Activated T-helper 1 cell treated with anti-CD3 and anti-CD28 coated beads, Interleukin-12 subunit alpha, Interleukin-12 subunit beta, Interleukin-2, Interleukin-4 antibody, amounts not matched to agents 30 ng/mL and 10 ng/mL and 1 ng/mL, durations not matched to agents 14 hours and 24 hours and 36 hours (primary cell): ENCODE results near the gene PPP4R1. TPM values are rescaled to one million over a fixed set of nuclear protein-coding genes. Genes with fewer than 3 reads are reported as not detected.

Experiments used
- DNase-seq: peaks from one replicate; pipeline ENCODE4 v3.0.0; 2021; ENCODE audit warnings: low spot score
- H3K27ac Mint-ChIP-seq: one replicate; pipeline ENCODE4 v1.8.0; 2021; ENCODE audit warnings: mild to moderate bottlenecking, mixed read lengths
- H3K27me3 Mint-ChIP-seq: one replicate; pipeline ENCODE4 v1.8.0; 2022; ENCODE audit warnings: mild to moderate bottlenecking, moderate library complexity, mixed read lengths; ENCODE audit not compliant: insufficient read depth
- H3K36me3 Mint-ChIP-seq: one replicate; pipeline ENCODE4 v1.8.0; 2021; ENCODE audit warnings: low read depth, mixed read lengths
- H3K4me1 Mint-ChIP-seq: one replicate; pipeline ENCODE4 v1.8.0; 2021; ENCODE audit warnings: low read depth, mixed read lengths
- H3K4me3 Mint-ChIP-seq: one replicate; pipeline ENCODE4 v1.8.0; 2021; ENCODE audit warnings: mild to moderate bottlenecking, moderate library complexity, mixed read lengths
- H3K9me3 Mint-ChIP-seq: one replicate; pipeline ENCODE4 v1.8.0; 2021; ENCODE audit warnings: mixed read lengths
- intact Hi-C: fragments of 100-400 bp; cut with micrococcal nuclease; formaldehyde crosslinking; loops from one replicate; pipeline ENCODE4 v1.15.1; 2024
- total RNA-seq: library from RNA; stranded (reverse); gene quantifications from 2 replicates; pipeline ENCODE4 v1.2.3, GENCODE V29; 2022

The PPP4R1 gene
- total RNA-seq, 1 donor from 2014 or later: 49.5 TPM

DNA sequence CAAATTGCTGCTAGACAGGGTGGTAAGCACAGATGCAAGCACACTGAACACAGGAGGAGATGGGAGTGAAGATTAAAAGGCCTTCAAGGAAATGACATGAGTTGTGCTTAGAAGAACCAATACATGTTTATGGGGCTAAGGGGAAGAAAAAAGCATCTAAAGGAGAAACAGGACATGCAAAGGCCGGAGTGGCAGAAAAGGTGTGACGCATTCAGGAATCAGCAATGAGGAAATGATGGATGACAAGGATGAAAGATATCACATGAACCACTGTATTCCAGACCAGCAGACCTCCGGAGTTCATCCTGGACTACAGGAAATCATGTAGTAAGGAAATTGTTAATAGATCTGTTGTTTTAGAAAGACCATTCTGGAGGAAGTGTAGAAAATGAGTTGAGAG is 42.8 kb downstream of the PPP4R1 start:
- no peak overlapping the region for H3K4me3 Mint-ChIP-seq
- H3K27ac Mint-ChIP-seq: no peak overlapping the region
- peaks cover 29% of the 10 kb centered on the region for H3K36me3 Mint-ChIP-seq
- H3K27me3 Mint-ChIP-seq: no peaks in the 10 kb centered on the region
- intact Hi-C loops: no loop called here
- H3K9me3 Mint-ChIP-seq: no peaks in the 10 kb centered on the region
- no peaks in the 10 kb centered on the region for H3K4me1 Mint-ChIP-seq
- no peak for DNase-seq

DNA sequence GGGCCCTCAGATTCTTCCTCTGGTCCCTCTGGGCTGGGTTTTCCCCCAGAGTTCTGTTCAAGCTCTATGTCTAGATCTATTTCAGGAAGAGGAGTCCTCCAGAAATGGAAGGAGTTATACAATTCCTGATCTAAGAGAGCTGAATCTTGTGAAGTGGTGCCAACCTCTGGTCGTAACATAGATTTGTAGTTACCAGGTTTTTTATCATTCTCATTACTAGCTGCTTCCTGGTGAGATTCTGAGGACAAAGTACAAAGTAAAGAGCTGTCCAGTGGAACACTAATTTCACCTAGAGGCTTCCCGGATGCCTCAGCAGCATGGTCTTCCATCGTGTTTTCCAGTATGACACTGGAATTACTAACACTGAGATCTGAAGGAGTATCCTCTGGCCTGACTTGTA is 44.1 kb downstream of the PPP4R1 start:
- DNase-seq: no peak
- Mint-ChIP-seq H3K9me3 (no peaks in the 10 kb centered on the region), H3K4me3 (no peak overlapping the region), H3K27me3 (no peaks in the 10 kb centered on the region), H3K36me3 (peaks cover 22% of the 10 kb centered on the region), H3K27ac (no peak overlapping the region), H3K4me1 (no peaks in the 10 kb centered on the region)
- intact Hi-C loops: no loop called here

DNA sequence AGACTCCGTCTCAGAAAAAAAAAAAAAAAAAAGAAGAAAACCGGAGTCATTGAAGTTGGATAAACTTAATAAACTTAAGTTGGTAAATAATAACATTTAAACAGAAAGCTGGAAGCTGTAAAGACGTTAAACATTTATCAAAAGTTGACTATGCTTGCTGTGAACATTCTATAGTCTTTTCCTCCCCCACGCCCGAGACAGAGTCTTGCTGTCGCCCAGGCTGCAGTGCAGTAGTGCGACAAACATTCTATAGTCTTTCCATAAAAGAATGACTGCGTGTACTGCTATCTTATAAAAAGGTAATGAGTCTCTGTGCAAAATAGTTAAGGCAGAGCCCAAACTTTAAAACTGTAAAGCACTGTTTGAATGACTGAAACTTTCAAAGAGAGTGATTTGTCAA is 45.2 kb downstream of the PPP4R1 start:
- H3K4me3 Mint-ChIP-seq: no peak overlapping the region
- H3K27ac Mint-ChIP-seq: no peak overlapping the region
- DNase-seq: no peak
- no peaks in the 10 kb centered on the region for H3K27me3 Mint-ChIP-seq
- H3K36me3 Mint-ChIP-seq: peaks cover 22% of the 10 kb centered on the region
- intact Hi-C loops: no loop called here
- H3K4me1 Mint-ChIP-seq: no peaks in the 10 kb centered on the region
- no peaks in the 10 kb centered on the region for H3K9me3 Mint-ChIP-seq

DNA sequence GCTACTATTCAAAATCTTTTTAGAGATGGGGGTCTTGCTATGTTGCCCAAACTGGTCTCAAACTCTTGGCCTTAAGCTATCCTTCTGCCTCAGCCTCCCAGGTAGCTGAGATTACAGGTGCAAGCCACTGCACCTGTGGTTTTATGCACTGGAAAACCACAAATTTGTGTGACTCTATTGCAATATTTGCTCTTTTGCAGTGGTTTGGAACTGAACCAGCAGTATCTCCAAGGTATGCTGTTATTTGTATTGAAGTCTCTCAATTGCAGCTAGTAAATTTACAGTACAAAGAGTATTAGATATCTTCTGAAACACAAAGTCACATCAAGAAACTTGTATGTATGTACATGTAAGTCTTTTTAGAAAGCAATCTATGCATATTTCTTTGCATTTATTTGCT is 46.2 kb downstream of the PPP4R1 start:
- Mint-ChIP-seq H3K36me3 (peaks cover 22% of the 10 kb centered on the region), H3K9me3 (no peaks in the 10 kb centered on the region), H3K27me3 (no peaks in the 10 kb centered on the region), H3K4me3 (no peak overlapping the region), H3K4me1 (no peaks in the 10 kb centered on the region), H3K27ac (no peak overlapping the region)
- intact Hi-C loops: no loop called here
- DNase-seq: no peak

DNA sequence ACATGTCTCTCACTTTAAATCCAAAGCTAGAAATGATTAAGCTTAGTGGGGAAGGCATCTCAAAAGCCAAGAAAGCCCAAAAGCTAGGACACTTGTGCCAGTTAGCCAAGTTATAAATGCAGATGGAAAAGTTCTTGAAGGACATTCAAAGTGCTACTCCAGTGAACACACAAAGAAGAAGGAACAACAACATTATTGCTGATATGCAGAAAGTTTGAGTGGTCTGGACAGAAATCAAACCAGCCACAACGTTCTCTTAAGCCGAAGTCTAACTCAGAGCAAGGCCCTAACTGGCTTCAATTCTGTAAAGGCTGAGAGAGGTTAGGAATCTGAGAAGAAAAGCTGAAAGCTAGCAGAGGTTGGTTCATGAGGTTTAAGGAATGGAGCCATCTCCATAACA is 49.0 kb downstream of the PPP4R1 start:
- Mint-ChIP-seq H3K27me3 (no peaks in the 10 kb centered on the region), H3K4me3 (no peak overlapping the region), H3K27ac (no peak overlapping the region), H3K9me3 (no peaks in the 10 kb centered on the region), H3K4me1 (no peaks in the 10 kb centered on the region), H3K36me3 (peaks cover 24% of the 10 kb centered on the region)
- intact Hi-C loops: no loop called here
- DNase-seq: no peak

DNA sequence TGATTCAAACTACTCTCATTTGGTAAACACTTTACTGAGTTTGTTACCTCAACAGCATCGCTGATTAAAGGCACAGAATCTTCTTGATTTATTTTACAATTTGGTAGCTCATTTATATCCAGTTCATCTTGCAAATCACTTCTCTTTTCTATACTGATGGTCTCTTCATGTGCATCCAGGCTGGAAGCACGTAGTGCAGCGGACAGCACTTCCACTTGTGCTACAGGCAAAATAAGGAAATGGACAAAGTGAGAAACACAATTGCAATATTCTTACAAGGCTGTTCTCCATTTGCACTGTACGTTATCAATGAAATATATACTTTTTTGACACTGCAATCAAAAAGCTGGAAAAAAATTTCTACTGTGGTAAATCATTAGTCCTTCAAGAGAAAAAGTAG is 51.0 kb downstream of the PPP4R1 start:
- intact Hi-C loops: no loop called here
- no peaks in the 10 kb centered on the region for H3K4me1 Mint-ChIP-seq
- DNase-seq: no peak
- H3K27ac Mint-ChIP-seq: no peak overlapping the region
- peaks cover 26% of the 10 kb centered on the region for H3K36me3 Mint-ChIP-seq
- H3K27me3 Mint-ChIP-seq: no peaks in the 10 kb centered on the region
- H3K9me3 Mint-ChIP-seq: no peaks in the 10 kb centered on the region
- H3K4me3 Mint-ChIP-seq: no peak overlapping the region

DNA sequence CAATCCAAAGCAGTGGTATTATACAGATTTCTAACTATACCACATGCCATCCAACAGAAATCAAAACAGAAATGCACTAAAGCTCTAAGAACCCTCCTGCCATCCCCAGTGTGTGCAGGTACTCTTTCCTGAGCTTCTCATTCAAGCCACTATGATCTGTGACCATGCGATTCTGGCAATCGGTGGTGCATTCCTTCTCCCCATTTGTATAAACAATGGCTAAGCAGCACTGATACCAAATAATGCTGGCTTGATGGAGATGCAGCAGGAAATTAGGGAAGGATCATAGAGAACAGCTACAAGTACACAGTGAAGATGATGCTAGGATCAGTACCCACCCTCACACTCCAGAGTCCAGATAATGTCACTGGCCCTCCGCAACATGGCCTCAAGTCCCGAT is 51.8 kb downstream of the PPP4R1 start:
- peaks cover 31% of the 10 kb centered on the region for H3K36me3 Mint-ChIP-seq
- no peaks in the 10 kb centered on the region for H3K9me3 Mint-ChIP-seq
- H3K4me1 Mint-ChIP-seq: no peaks in the 10 kb centered on the region
- H3K27ac Mint-ChIP-seq: no peak overlapping the region
- no peak overlapping the region for H3K4me3 Mint-ChIP-seq
- DNase-seq: no peak
- no peaks in the 10 kb centered on the region for H3K27me3 Mint-ChIP-seq
- intact Hi-C loops: no loop called here

DNA sequence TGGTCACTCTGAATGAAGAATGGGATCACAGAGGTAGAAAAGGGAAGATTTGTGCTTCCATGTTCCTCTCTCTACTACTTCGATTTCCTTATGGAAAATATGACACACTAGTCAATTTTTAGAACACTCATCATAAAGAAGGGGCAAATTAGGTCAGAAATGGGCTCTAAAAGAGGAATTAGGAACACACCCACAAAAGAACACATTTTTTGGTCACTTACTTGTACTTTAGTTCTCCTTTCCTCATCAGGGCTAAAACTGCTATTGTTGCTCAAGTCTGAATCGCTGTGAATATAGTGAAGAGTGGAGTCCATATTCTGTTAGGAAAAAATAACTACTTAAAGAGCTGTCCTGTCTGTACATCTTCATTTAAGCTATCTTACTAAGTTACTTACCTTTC is 52.6 kb downstream of the PPP4R1 start:
- no peaks in the 10 kb centered on the region for H3K9me3 Mint-ChIP-seq
- no peaks in the 10 kb centered on the region for H3K27me3 Mint-ChIP-seq
- intact Hi-C loops: no loop called here
- DNase-seq: no peak
- peaks cover 32% of the 10 kb centered on the region for H3K36me3 Mint-ChIP-seq
- no peaks in the 10 kb centered on the region for H3K4me1 Mint-ChIP-seq
- H3K27ac Mint-ChIP-seq: no peak overlapping the region
- no peak overlapping the region for H3K4me3 Mint-ChIP-seq

DNA sequence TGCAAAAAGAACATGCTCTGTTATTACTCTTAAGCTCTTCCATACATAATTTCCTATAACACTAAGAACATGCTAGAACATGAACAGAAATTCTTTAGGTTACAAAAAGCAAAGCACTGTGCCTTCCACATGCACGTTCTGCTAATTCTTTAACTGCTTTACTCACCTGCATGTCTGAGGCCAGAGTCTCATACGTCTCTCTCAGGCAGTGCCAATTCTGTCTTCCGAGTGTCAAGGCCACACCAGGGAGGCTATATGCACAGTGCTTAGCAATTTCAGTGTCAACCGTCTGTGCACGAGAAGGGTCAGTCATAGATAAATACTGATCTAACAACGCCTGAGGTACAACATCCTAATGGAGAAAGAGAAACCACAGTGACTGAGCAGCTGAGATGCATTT is 55.1 kb downstream of the PPP4R1 start:
- intact Hi-C loops: no loop called here
- Mint-ChIP-seq H3K4me3 (no peak overlapping the region), H3K27ac (no peak overlapping the region), H3K36me3 (peaks cover 41% of the 10 kb centered on the region), H3K27me3 (no peaks in the 10 kb centered on the region), H3K9me3 (no peaks in the 10 kb centered on the region), H3K4me1 (no peaks in the 10 kb centered on the region)
- DNase-seq: no peak

DNA sequence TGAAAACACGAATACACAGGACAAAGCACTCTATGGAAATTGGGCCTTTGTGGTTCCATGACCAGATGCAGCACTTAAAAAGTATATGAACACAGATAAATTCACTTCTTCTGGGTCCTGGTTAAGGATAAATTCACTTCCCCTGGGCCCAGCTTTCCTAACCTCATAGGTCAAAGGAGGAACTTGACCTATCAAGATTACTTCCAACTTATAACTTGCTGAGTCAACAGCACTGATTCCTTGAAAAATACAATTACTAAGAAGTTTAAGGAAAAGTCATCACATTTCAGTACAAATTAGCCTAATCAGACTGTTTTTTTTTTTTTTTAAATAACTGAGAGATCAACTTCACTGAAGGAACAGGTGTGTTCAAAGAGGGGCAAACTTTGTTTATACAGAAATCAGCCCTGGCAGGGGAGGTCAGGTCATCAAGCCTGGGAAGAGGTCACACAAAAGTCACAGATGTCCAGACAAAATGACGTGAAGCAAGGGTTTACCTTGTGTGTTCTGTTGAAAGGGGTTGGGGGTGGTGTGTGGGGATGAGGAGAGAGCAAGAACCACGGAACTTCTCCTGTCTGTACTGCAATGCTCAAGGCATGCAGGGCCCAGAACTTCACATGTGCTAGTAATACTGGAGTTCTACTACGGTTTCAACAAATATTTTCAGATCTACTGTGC is 55.8 kb downstream of the PPP4R1 start:
- Mint-ChIP-seq H3K4me1 (no peaks in the 10 kb centered on the region), H3K27me3 (no peaks in the 10 kb centered on the region), H3K4me3 (no peak overlapping the region), H3K36me3 (peaks cover 44% of the 10 kb centered on the region), H3K27ac (no peak overlapping the region), H3K9me3 (no peaks in the 10 kb centered on the region)
- intact Hi-C loops: no loop called here
- DNase-seq: no peak

DNA sequence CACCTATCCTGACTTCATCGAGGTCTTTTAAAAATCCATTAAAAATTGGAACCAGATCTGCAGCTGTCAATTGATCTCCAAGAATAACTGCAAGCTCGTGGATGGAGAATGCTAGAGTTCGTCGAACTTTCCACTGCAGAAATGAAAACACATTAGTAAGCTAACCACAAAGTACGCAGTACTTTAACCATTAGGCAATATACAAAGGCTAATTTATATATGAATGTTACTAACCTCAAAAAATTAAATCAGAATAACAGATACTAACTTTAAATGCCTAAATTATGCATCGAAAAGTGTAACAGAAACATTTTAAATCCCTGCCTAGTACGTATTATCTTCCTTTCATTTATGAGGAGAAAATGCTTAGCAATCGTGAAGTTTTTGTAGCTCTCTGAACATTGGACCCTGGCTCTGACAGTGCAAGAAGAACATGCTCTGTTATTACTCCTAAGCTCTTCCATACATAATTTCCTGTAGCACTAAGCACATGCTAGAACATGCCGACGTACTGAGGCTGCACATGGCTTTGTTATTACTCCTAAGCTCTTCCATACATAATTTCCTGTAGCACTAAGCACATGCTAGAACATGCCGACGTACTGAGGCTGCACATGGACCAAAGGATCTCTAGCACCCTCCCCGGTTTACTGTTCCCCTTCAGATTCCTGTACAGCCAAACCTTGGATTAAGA is 57.0 kb downstream of the PPP4R1 start:
- H3K4me1 Mint-ChIP-seq: no peaks in the 10 kb centered on the region
- no peaks in the 10 kb centered on the region for H3K9me3 Mint-ChIP-seq
- intact Hi-C loops: no loop called here
- peaks cover 46% of the 10 kb centered on the region for H3K36me3 Mint-ChIP-seq
- H3K27ac Mint-ChIP-seq: no peak overlapping the region
- H3K27me3 Mint-ChIP-seq: no peaks in the 10 kb centered on the region
- no peak overlapping the region for H3K4me3 Mint-ChIP-seq
- no peak for DNase-seq

DNA sequence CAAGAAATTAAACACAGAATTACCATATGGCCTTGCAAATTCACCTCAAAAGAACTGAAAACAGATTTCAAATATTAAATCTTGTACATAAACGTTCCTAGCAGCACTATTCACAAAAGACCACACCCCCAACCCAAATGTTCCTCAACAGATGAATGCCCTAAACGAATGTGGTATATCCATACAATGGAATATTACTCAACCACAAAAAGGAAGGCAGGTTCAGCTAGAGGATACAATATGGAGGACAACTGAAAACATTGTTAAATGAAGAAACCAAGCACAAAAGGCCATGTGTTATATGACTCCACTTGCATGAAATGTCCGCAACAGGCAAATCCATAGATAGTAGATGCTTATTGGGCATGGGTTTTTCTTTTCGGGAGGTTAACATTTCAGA is 61.7 kb downstream of the PPP4R1 start:
- DNase-seq: no peak
- Mint-ChIP-seq H3K27me3 (no peaks in the 10 kb centered on the region), H3K4me3 (no peak overlapping the region), H3K27ac (no peak overlapping the region), H3K4me1 (no peaks in the 10 kb centered on the region), H3K36me3 (peaks cover 49% of the 10 kb centered on the region), H3K9me3 (no peaks in the 10 kb centered on the region)
- intact Hi-C loops: no loop called here

DNA sequence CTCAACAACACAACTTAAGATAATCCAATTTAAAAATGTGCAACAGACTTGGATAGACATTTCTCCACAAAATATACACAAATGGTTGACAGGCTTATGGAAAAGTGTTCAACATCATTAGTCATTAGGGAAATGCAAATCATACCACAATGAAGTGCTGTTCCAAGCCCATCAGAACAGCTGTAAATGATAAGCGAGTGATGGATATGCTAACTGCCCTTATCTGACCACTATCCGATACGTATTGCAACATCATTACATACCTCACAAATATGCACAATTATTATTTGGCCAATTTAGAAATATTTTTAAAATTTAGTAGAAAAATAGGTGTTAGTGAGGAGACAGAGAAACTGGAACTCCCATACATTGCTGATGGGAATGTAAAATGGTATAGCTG is 62.2 kb downstream of the PPP4R1 start:
- no peaks in the 10 kb centered on the region for H3K27me3 Mint-ChIP-seq
- peaks cover 50% of the 10 kb centered on the region for H3K36me3 Mint-ChIP-seq
- intact Hi-C loops: no loop called here
- no peaks in the 10 kb centered on the region for H3K4me1 Mint-ChIP-seq
- no peak overlapping the region for H3K27ac Mint-ChIP-seq
- no peaks in the 10 kb centered on the region for H3K9me3 Mint-ChIP-seq
- H3K4me3 Mint-ChIP-seq: no peak overlapping the region
- no peak for DNase-seq

DNA sequence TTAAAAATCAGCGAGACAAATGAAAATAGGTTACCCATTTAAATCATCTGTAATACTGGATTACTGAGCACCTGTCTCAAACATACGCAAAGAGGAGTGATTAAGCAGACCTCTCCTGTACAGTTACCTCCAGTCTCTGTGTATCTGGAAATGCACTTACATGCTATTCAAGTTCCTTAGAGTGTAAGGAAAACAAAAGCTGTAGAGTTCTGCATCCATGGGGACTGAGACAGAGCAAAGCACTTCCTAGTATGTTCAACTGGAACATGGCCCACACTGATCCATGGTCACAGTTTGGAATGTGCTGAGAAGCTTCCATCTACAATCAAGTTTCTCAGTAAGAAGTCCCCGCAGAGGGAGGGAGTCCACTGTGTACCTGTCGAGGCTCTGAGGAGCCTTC is 63.9 kb downstream of the PPP4R1 start:
- no peaks in the 10 kb centered on the region for H3K4me1 Mint-ChIP-seq
- H3K36me3 Mint-ChIP-seq: peaks cover 51% of the 10 kb centered on the region
- DNase-seq: no peak
- no peak overlapping the region for H3K27ac Mint-ChIP-seq
- no peaks in the 10 kb centered on the region for H3K9me3 Mint-ChIP-seq
- no peak overlapping the region for H3K4me3 Mint-ChIP-seq
- H3K27me3 Mint-ChIP-seq: no peaks in the 10 kb centered on the region
- intact Hi-C loops: no loop called here
